ENCODE measurements around the gene POLA1.

The POLA1 gene

GRCh38 chrX:24876530-24877287, 183.0 kb downstream of the POLA1 start:
- peak; percentile 1 for DNase-seq (ENCODE audit: low spot score)

- no peak for DNase-seq (ENCODE audit: low spot score)
Observed at GRCh38 chrX:24877288-24877664, 183.6 kb downstream of the POLA1 start.

DNA sequence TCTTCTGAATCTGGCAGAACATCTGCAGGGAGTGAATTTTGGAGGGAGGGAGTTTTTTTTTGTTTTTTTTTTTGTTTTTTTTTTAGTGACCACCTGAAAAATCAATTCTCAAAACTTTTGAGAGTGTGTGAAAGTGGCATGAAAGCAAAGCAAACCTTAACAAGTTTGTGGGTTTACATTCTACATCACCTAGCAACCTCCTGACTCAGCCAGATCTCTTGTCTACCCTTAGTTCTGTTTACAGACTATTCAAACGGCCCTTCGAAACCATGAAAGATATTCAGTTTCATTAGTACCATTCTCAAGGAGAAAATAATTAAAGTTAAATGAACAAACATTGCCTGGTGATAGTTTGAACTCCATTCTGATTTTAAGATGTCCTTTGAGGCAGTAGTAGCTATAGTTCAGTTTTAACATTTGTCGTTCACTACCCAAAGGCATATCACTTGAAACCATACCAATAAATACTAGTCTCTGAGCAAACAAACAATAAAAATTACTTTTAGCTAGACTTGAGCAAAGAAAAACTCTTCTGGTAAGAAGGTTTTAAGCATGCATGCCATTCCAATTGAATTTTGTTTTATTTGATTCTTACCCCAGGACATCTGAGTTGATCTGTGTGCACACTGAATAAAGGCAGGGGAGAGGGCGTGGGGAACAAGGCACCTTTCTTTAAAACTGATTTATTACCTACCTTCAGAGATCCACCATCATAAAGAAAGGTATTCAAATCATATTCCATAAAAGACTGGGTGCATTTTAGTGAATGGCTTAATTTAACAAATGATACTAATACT, 184.3 kb downstream of the POLA1 start:
- DNase-seq (ENCODE audit: low spot score), result no peak

DNA sequence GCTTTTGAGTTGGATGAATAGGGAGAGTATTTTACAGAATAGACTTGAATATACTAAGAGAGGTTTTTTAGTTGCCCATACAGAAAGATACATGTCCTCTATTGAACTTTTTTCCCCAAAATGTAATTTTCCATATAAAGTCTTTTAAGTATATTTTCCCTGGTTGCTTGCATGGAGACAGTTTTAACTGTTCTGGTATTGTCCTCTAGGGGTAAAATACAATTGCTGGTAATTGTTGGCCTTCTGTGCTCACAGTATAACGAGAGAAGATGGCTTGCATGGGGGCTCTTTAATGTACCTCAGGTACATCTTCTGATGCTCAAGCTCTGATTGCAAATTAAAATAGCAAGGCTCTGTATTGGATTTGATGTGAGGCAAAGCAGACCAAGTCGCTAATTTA, 186.0 kb downstream of the POLA1 start:
- no peak for DNase-seq (ENCODE audit: low spot score)

DNA sequence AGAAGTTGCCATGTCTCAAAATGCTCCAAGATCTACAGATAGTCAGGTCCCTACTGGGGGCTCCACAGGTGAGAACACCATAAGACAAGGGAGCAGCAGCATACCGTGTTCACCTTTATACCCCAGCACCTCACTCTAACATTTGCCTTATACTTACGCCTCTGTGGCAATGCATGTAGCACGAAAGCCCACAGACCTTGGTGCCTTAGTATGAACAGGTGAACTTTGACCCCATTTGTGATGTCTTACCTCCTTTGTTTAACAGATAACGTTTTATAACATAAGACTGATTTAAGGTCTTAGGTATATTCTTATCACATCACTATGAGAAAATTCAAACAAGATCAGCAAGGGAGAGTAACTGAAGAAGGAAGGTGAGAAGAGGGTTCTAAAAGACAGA, 193.2 kb downstream of the POLA1 start:
- no peak for DNase-seq (ENCODE audit: low spot score)

DNA sequence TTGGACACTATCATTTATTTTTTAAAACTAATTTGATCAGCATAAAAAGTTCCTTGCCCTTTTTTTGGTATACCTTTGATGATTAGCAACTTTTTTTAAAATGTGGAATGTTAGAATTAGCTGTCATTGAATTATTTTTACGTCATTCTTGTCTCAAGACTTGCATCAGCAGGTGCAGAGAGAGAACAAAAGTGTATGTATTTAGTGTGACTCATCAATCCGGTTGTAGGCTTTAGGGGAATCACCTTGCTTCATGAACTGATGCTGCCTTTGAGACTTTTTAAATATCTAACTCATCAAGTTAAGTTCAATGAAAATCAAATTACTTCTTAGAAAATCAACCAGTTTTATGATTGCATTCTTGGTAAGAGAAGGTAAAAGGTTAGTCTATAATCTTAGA, 197.0 kb downstream of the POLA1 start:
- DNase-seq (ENCODE audit: low spot score), result no peak

DNA sequence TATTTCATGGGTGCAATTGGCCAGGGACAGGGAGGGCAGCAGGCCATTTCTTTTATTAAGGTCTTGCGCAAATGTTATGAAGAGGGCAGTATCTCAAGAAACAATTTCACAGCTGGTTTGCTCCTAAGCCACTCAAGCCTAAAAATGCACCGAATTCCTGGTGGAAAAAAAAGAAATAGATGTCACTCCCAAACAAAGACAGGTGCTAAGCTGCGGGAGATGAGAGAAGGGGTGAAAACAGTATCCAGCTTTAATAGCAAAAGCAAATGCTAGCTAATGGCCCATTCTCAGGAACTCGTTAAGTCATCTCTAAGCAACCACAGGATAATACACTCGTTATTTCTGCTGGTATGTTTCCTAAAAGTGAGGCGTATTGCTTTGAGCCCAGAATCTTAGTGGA, 205.7 kb downstream of the POLA1 start:
- no peak for DNase-seq (ENCODE audit: low spot score)

DNA sequence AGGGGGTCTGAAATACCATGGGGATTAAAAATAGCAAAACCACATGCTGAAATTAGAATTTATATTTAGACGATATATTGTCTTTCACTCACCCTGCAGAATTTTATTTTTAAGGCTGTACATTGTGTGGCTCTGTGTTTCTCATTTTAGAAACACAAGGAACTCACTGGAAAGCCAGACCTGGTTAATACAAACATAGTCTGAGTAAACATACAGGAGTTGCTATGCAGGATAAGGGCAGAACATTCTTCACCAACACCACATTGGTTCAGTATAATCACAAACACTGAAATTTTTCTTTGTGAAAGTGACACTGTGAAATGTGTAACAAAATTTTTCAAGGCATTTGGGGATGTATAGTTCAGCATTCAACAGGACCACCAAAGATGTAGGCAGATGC, 206.5 kb downstream of the POLA1 start:
- DNase-seq (ENCODE audit: low spot score), result no peak

GRCh38 chrX:24902806-24903205, 209.1 kb downstream of the POLA1 start:
- DNase-seq (ENCODE audit: low spot score), result no peak

GRCh38 chrX:24918715-24919114, 225.0 kb downstream of the POLA1 start:
- no peak for DNase-seq (ENCODE audit: low spot score)

- no peak for DNase-seq (ENCODE audit: low spot score)
Observed at GRCh38 chrX:24920769-24921168, 227.1 kb downstream of the POLA1 start.

- DNase-seq (ENCODE audit: low spot score), result no peak
Observed at GRCh38 chrX:24925430-24925829, 231.7 kb downstream of the POLA1 start.

DNA sequence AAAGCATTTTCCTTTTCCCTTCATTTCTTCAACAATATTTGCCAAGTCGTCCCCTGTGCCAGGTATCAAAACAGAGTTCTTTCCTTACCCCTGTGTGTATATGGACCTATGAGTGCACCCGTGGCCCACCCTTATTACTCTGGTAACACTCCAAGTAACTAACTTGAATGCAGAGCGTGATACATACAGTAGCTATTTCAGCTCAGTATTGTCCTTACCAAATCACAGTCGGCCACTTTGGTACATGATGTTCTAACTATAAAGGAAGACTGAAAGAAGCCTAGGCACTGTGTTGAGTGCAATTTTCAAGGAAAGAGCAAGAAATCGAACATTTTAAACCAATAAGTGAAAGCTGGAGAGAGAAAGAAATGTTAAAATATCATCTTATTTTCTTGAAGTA, 233.7 kb downstream of the POLA1 start:
- DNase-seq (ENCODE audit: low spot score), result no peak

- DNase-seq (ENCODE audit: low spot score), result no peak
Observed at GRCh38 chrX:24928114-24928513, 234.4 kb downstream of the POLA1 start.

DNA sequence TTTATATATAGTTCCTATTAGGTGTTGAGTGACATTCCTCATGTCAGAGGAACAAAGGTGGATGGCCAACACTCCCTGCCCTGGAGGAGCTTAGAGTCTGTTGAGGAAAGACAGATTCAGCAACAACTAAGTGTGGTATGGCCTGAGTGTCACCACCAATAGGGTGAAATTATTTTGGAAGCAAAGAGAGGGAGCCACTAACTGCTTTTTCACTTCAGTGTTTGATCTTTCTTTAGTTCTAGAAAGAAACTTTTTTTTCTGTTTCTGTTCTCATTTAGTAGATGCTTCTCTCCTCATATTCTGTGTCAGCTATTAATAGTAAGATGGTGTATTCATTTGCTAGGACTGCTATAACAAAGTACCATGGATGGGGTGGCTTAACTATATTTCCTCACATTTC, 240.6 kb downstream of the POLA1 start:
- no peak for DNase-seq (ENCODE audit: low spot score)

DNA sequence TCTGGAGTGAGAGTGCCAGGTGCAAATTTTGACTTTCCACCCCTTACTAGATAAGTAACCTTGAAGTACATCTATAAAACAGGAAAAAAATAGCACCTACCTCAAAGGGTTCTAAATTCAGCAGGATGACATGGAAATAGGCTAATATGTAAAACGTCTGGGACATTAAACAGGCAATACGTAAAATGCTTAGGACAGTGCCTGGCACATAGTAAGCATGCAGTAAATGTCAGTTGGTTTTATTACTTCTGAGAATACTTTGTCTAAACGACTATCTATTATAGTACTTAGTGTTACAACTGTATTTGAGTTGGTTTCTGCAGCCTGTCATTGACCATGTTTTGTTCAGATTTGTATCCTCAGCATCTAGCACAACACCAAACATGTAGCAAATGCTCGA, 251.3 kb downstream of the POLA1 start:
- no peak for DNase-seq (ENCODE audit: low spot score)

DNA sequence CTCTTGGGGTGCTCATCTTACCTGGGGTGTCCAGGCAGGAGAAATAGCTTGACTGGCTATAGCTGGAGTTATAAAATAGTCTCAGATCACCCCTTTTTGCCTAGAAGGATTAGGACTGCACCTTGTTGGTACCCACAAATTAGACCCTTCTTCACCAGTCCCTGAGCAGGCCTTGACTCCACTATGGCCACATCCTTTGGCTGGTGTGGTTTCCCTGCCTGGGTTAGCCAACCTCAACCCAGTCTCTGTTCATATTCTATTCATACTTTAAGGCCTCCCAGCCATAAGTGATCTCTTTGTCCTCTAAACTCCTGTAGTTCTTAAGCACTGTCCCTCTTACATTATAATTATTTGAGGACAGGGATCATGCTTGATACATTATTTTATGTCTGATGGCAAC, 252.7 kb downstream of the POLA1 start:
- DNase-seq (ENCODE audit: low spot score), result no peak

GRCh38 chrX:24954732-24955131, 261.0 kb downstream of the POLA1 start:
- no peak for DNase-seq (ENCODE audit: low spot score)

GRCh38 chrX:24955372-24955930, 261.7 kb downstream of the POLA1 start:
- no peak for DNase-seq (ENCODE audit: low spot score)

DNA sequence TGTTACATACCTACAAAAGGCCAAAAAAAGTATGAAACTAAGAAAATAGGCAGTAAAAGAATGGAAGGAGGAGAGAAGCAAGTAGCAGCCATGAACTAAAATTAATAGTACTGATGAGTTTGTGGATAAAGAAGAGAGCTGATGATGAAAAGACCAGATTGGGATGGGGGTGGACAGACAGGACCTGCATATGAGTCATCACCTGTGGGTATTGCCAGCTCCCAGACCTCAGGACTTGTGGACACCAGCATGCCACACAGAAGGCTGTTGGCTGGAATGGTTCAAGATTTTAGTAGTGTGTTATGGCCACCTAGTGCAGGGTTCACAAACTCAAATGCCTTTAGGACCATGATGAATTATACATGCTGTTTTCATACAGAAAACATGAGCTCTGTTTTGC, 263.1 kb downstream of the POLA1 start:
- no peak for DNase-seq (ENCODE audit: low spot score)

GRCh38 chrX:24961809-24962208, 268.1 kb downstream of the POLA1 start:
- DNase-seq (ENCODE audit: low spot score), result no peak

DNA sequence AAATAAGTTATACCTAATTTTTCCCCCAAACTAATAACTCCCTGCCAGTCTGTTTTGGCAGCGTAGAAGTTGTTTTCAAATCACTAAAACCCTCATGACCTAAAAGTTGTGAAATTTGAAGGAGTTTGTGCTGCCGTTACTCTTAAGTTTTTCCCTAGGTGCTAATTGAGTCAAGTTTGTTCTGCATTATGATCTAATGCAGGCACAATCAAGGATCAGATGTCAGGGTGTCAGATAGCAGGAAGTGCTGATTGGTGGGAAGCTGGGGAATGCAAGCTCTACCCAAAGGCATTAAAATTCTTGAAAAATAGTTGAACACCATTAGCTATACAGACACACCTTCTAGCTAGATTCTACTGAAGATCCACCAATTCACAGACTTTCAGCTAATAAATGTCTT, 270.1 kb downstream of the POLA1 start:
- no peak for DNase-seq (ENCODE audit: low spot score)

GRCh38 chrX:24965372-24965771, 271.7 kb downstream of the POLA1 start:
- no peak for DNase-seq (ENCODE audit: low spot score)
